Measurements from ENCODE around the gene ARHGEF25.
"Not testable (repeated sequence)": the region's sequence is repeated elsewhere in the genome, so short reads cannot be mapped to it uniquely, and the experiment has no call there.

ARHGEF25 gene

GRCh38 chr12:57637364-57637763 is 26.1 kb downstream of the ARHGEF25 start:
- Histone ChIP-seq H3K27me3 (replicated peaks; ENCODE audit: control insufficient read depth, insufficient read depth, low read length, poor library complexity, severe bottlenecking) (peaks cover 17% of the 10 kb centered on the region), H3K36me3 (ENCODE audit: control insufficient read depth, insufficient read depth, low read length) (no peaks in the 10 kb centered on the region), H3K4me3 (ENCODE audit: insufficient read depth, low read depth, low read length, poor library complexity, severe bottlenecking) (no peak overlapping the region), H3K4me1 (ENCODE audit: control insufficient read depth, insufficient read depth, low read length, poor library complexity, severe bottlenecking) (peaks cover 10% of the 10 kb centered on the region), H3K9me3 (ENCODE audit: control insufficient read depth, low read length) (no peaks in the 10 kb centered on the region), H3K27ac (ENCODE audit: insufficient read depth, low read length, poor library complexity, severe bottlenecking) (no peak overlapping the region)
- DNase-seq = no peak

GRCh38 chr12:57638096-57638495 is 26.9 kb downstream of the ARHGEF25 start:
- Histone ChIP-seq H3K4me3 (ENCODE audit: insufficient read depth, low read depth, low read length, poor library complexity, severe bottlenecking) (no peak overlapping the region), H3K27me3 (replicated peaks; ENCODE audit: control insufficient read depth, insufficient read depth, low read length, poor library complexity, severe bottlenecking) (peaks cover 10% of the 10 kb centered on the region), H3K36me3 (ENCODE audit: control insufficient read depth, insufficient read depth, low read length) (no peaks in the 10 kb centered on the region), H3K9me3 (ENCODE audit: control insufficient read depth, low read length) (no peaks in the 10 kb centered on the region), H3K27ac (ENCODE audit: insufficient read depth, low read length, poor library complexity, severe bottlenecking) (no peak overlapping the region), H3K4me1 (ENCODE audit: control insufficient read depth, insufficient read depth, low read length, poor library complexity, severe bottlenecking) (peaks cover 4% of the 10 kb centered on the region)
- no peak for DNase-seq

- no peak for DNase-seq
- Histone ChIP-seq H3K27ac (ENCODE audit: insufficient read depth, low read length, poor library complexity, severe bottlenecking) (no peak overlapping the region), H3K4me1 (ENCODE audit: control insufficient read depth, insufficient read depth, low read length, poor library complexity, severe bottlenecking) (no peaks in the 10 kb centered on the region), H3K27me3 (replicated peaks; ENCODE audit: control insufficient read depth, insufficient read depth, low read length, poor library complexity, severe bottlenecking) (no peaks in the 10 kb centered on the region), H3K36me3 (ENCODE audit: control insufficient read depth, insufficient read depth, low read length) (no peaks in the 10 kb centered on the region), H3K4me3 (ENCODE audit: insufficient read depth, low read depth, low read length, poor library complexity, severe bottlenecking) (no peak overlapping the region), H3K9me3 (ENCODE audit: control insufficient read depth, low read length) (no peaks in the 10 kb centered on the region)
Observed at GRCh38 chr12:57640175-57641042, 29.2 kb downstream of the ARHGEF25 start.

- no peak overlapping the region for H3K27ac ChIP-seq (ENCODE audit: insufficient read depth, low read length, poor library complexity, severe bottlenecking)
- H3K4me3 ChIP-seq (ENCODE audit: insufficient read depth, low read depth, low read length, poor library complexity, severe bottlenecking) = no peak overlapping the region
- no peaks in the 10 kb centered on the region for H3K4me1 ChIP-seq (ENCODE audit: control insufficient read depth, insufficient read depth, low read length, poor library complexity, severe bottlenecking)
- H3K36me3 ChIP-seq (ENCODE audit: control insufficient read depth, insufficient read depth, low read length) = no peaks in the 10 kb centered on the region
- no peak for DNase-seq
- no peaks in the 10 kb centered on the region for H3K27me3 ChIP-seq (replicated peaks; ENCODE audit: control insufficient read depth, insufficient read depth, low read length, poor library complexity, severe bottlenecking)
- no peaks in the 10 kb centered on the region for H3K9me3 ChIP-seq (ENCODE audit: control insufficient read depth, low read length)
Observed at GRCh38 chr12:57641699-57642442, 30.6 kb downstream of the ARHGEF25 start.

GRCh38 chr12:57645990-57646658 is 34.9 kb downstream of the ARHGEF25 start:
- not testable (repeated sequence) for H3K27ac ChIP-seq (ENCODE audit: insufficient read depth, low read length, poor library complexity, severe bottlenecking); H3K4me3 ChIP-seq (ENCODE audit: insufficient read depth, low read depth, low read length, poor library complexity, severe bottlenecking); DNase-seq; H3K36me3 ChIP-seq (ENCODE audit: control insufficient read depth, insufficient read depth, low read length); H3K9me3 ChIP-seq (ENCODE audit: control insufficient read depth, low read length); H3K27me3 ChIP-seq (replicated peaks; ENCODE audit: control insufficient read depth, insufficient read depth, low read length, poor library complexity, severe bottlenecking); H3K4me1 ChIP-seq (ENCODE audit: control insufficient read depth, insufficient read depth, low read length, poor library complexity, severe bottlenecking)

GRCh38 chr12:57646659-57647049 is 35.4 kb downstream of the ARHGEF25 start:
- H3K4me3 ChIP-seq (ENCODE audit: insufficient read depth, low read depth, low read length, poor library complexity, severe bottlenecking); DNase-seq; H3K27me3 ChIP-seq (replicated peaks; ENCODE audit: control insufficient read depth, insufficient read depth, low read length, poor library complexity, severe bottlenecking); H3K9me3 ChIP-seq (ENCODE audit: control insufficient read depth, low read length); H3K27ac ChIP-seq (ENCODE audit: insufficient read depth, low read length, poor library complexity, severe bottlenecking); H3K4me1 ChIP-seq (ENCODE audit: control insufficient read depth, insufficient read depth, low read length, poor library complexity, severe bottlenecking); H3K36me3 ChIP-seq (ENCODE audit: control insufficient read depth, insufficient read depth, low read length): not testable (repeated sequence)

- Histone ChIP-seq H3K9me3 (ENCODE audit: control insufficient read depth, low read length) (no peaks in the 10 kb centered on the region), H3K27me3 (replicated peaks; ENCODE audit: control insufficient read depth, insufficient read depth, low read length, poor library complexity, severe bottlenecking) (no peaks in the 10 kb centered on the region), H3K4me3 (ENCODE audit: insufficient read depth, low read depth, low read length, poor library complexity, severe bottlenecking) (no peak overlapping the region), H3K4me1 (ENCODE audit: control insufficient read depth, insufficient read depth, low read length, poor library complexity, severe bottlenecking) (no peaks in the 10 kb centered on the region), H3K27ac (ENCODE audit: insufficient read depth, low read length, poor library complexity, severe bottlenecking) (no peak overlapping the region), H3K36me3 (ENCODE audit: control insufficient read depth, insufficient read depth, low read length) (no peaks in the 10 kb centered on the region)
- DNase-seq = no peak
Observed at GRCh38 chr12:57654042-57654441, 42.8 kb downstream of the ARHGEF25 start.

GRCh38 chr12:57655541-57656240 is 44.5 kb downstream of the ARHGEF25 start:
- no peak for DNase-seq

GRCh38 chr12:57656408-57656807 is 45.2 kb downstream of the ARHGEF25 start:
- not testable (repeated sequence) for H3K27ac ChIP-seq (ENCODE audit: insufficient read depth, low read length, poor library complexity, severe bottlenecking); H3K4me3 ChIP-seq (ENCODE audit: insufficient read depth, low read depth, low read length, poor library complexity, severe bottlenecking); H3K9me3 ChIP-seq (ENCODE audit: control insufficient read depth, low read length); H3K27me3 ChIP-seq (replicated peaks; ENCODE audit: control insufficient read depth, insufficient read depth, low read length, poor library complexity, severe bottlenecking); H3K36me3 ChIP-seq (ENCODE audit: control insufficient read depth, insufficient read depth, low read length); DNase-seq; H3K4me1 ChIP-seq (ENCODE audit: control insufficient read depth, insufficient read depth, low read length, poor library complexity, severe bottlenecking)

More at GRCh38 chr12:57655541-57656240, 44.5 kb downstream of the ARHGEF25 start:
- Histone ChIP-seq H3K27ac (ENCODE audit: insufficient read depth, low read length, poor library complexity, severe bottlenecking) (no peak overlapping the region), H3K4me3 (ENCODE audit: insufficient read depth, low read depth, low read length, poor library complexity, severe bottlenecking) (no peak overlapping the region), H3K9me3 (ENCODE audit: control insufficient read depth, low read length) (no peaks in the 10 kb centered on the region), H3K4me1 (ENCODE audit: control insufficient read depth, insufficient read depth, low read length, poor library complexity, severe bottlenecking) (no peaks in the 10 kb centered on the region), H3K36me3 (ENCODE audit: control insufficient read depth, insufficient read depth, low read length) (no peaks in the 10 kb centered on the region), H3K27me3 (replicated peaks; ENCODE audit: control insufficient read depth, insufficient read depth, low read length, poor library complexity, severe bottlenecking) (no peaks in the 10 kb centered on the region)
